AG04450 (cell line): ENCODE measurements around the gene FHIT. TPM values are rescaled to one million over a fixed set of nuclear protein-coding genes. Genes with fewer than 3 reads are reported as not detected.

Experiments used
- CTCF ChIA-PET: fragments of 300-600, 350-600 bp; formaldehyde crosslinking; extraction: SDS; loops from one replicate; lab custom pipeline; 2022; ENCODE audit warnings: antibody characterized with exemption, inconsistent platforms; lab: Charles Lee
- POLR2A ChIA-PET: fragments of 350-600 bp; formaldehyde crosslinking; extraction: SDS; loops from one replicate; lab custom pipeline; 2021; ENCODE audit warnings: antibody characterized with exemption, inconsistent platforms; lab: Yijun Ruan, JAX
- DNase-seq: peaks from one replicate; pipeline ENCODE4 v3.0.0-alpha.2; 2011; ENCODE audit warnings: low read depth, low spot score
- H3K27ac ChIP-seq: one replicate; pipeline ENCODE4 v1.5.1; 2012; ENCODE audit warnings: low read depth, low read length, control low read depth
- H3K27me3 ChIP-seq: one replicate; pipeline ENCODE4 v1.6.0; 2012; ENCODE audit warnings: low read length; ENCODE audit not compliant: control insufficient read depth, insufficient read depth
- H3K4me3 ChIP-seq: 2 replicates; pipeline ENCODE4 v1.5.1; 2011; ENCODE audit warnings: mild to moderate bottlenecking, low read depth, low read length, control low read depth
- H3K9me3 ChIP-seq: 2 replicates; pipeline ENCODE4 v1.5.1; 2012; ENCODE audit warnings: low read length; ENCODE audit not compliant: control insufficient read depth, insufficient read depth
- CTCF ChIP-seq: IDR thresholded peaks from 2 replicates; pipeline ENCODE4 v1.5.1; 2011; ENCODE audit warnings: low read depth, low read length, control low read depth, inconsistent platforms
- polyA plus RNA-seq: library from polyadenylated mRNA; depleted of rRNA; stranded (reverse); fragments of >200 nt; gene quantifications from 2 replicates; pipeline ENCODE4 v1.2.3, GENCODE V29; 2011

FHIT gene
- polyA plus RNA-seq, 1 experiment, result 0.17 TPM

GRCh38 chr3:60079076-60079475, 1172.2 kb downstream of the FHIT start:
- Histone ChIP-seq H3K27ac (no peak overlapping the region), H3K27me3 (no peaks in the 10 kb centered on the region), H3K9me3 (no peaks in the 10 kb centered on the region), H3K4me3 (no peak overlapping the region)
- CTCF ChIA-PET, result no interaction called here
- no peak for DNase-seq
- no peak for TF ChIP-seq CTCF
- POLR2A ChIA-PET, result no interaction called here

GRCh38 chr3:60076331-60076730, 1174.9 kb downstream of the FHIT start:
- POLR2A ChIA-PET, result no interaction called here
- no peaks in the 10 kb centered on the region for H3K9me3 ChIP-seq
- DNase-seq, result no peak
- no peak overlapping the region for H3K27ac ChIP-seq
- TF ChIP-seq CTCF, result no peak
- H3K4me3 ChIP-seq, result no peak overlapping the region
- H3K27me3 ChIP-seq, result no peaks in the 10 kb centered on the region
- CTCF ChIA-PET, result no interaction called here

GRCh38 chr3:60073942-60074341, 1177.3 kb downstream of the FHIT start:
- no peak overlapping the region for H3K27ac ChIP-seq
- H3K4me3 ChIP-seq, result no peak overlapping the region
- H3K9me3 ChIP-seq, result no peaks in the 10 kb centered on the region
- CTCF ChIA-PET, result no interaction called here
- no peak for TF ChIP-seq CTCF
- POLR2A ChIA-PET, result no interaction called here
- no peak for DNase-seq
- no peaks in the 10 kb centered on the region for H3K27me3 ChIP-seq

GRCh38 chr3:60073228-60073627, 1178.0 kb downstream of the FHIT start:
- no peak overlapping the region for H3K27ac ChIP-seq
- POLR2A ChIA-PET, result no interaction called here
- H3K27me3 ChIP-seq, result no peaks in the 10 kb centered on the region
- TF ChIP-seq CTCF, result no peak
- CTCF ChIA-PET, result no interaction called here
- H3K9me3 ChIP-seq, result no peaks in the 10 kb centered on the region
- H3K4me3 ChIP-seq, result no peak overlapping the region
- no peak for DNase-seq

GRCh38 chr3:60070366-60070765, 1180.9 kb downstream of the FHIT start:
- Histone ChIP-seq H3K4me3 (no peak overlapping the region), H3K9me3 (no peaks in the 10 kb centered on the region), H3K27me3 (no peaks in the 10 kb centered on the region), H3K27ac (no peak overlapping the region)
- CTCF ChIA-PET, result interaction anchor here (0.6 kb wide), 2 partner anchors 36 to 104 kb away, joined by 3 to 4 read pairs; no protein-coding TSS in a partner anchor
- POLR2A ChIA-PET, result no interaction called here
- DNase-seq, result no peak
- no peak for TF ChIP-seq CTCF
